ENCODE results near the gene PLEKHA1.

The PLEKHA1 gene

GRCh38 chr10:122374237-122374858, at the start of gene PLEKHA1:
TSS of gene PLEKHA1 (plus strand) at chr10:122374708. CDS start at chr10:122393201, 18,493 bp downstream.
- TF ChIP-seq GATA1 (IDR thresholded peaks at IDR 0.05; ENCODE audit: low read depth, low read length), result no peak
- no peak for TF ChIP-seq POLR2A (IDR thresholded peaks at IDR 0.05; ENCODE audit: low read length)

GRCh38 chr10:122325235-122325634, 49.3 kb upstream of the PLEKHA1 start:
- TF ChIP-seq GATA1 (IDR thresholded peaks at IDR 0.05; ENCODE audit: low read depth, low read length) (no peak), POLR2A (IDR thresholded peaks at IDR 0.05; ENCODE audit: low read length) (no peak)
- no peak for DNase-seq

More at GRCh38 chr10:122374237-122374858, at the start of gene PLEKHA1:
- peak; percentile 81 to 88 for DNase-seq

DNA sequence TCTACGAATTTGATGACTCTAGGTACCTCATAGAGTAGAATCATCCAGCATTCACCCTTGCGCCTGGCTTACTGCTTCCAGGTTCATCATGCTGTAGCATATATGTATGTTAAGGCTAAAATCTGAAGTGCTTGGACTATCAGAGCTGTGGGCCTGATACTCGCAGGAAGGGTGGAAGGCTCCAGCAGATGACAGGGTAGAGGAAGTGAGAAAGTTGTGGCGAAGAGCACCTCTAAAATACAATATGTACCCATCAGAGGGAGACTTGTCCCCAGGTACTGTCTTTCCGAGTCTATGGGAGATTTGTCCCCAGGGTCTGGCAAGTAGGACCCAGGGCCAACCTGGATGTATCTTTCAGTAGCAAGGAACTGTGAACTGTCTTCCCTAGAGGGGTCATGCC, 48.1 kb upstream of the PLEKHA1 start:
- no peak for DNase-seq
- TF ChIP-seq GATA1 (IDR thresholded peaks at IDR 0.05; ENCODE audit: low read depth, low read length), result no peak
- no peak for TF ChIP-seq POLR2A (IDR thresholded peaks at IDR 0.05; ENCODE audit: low read length)

DNA sequence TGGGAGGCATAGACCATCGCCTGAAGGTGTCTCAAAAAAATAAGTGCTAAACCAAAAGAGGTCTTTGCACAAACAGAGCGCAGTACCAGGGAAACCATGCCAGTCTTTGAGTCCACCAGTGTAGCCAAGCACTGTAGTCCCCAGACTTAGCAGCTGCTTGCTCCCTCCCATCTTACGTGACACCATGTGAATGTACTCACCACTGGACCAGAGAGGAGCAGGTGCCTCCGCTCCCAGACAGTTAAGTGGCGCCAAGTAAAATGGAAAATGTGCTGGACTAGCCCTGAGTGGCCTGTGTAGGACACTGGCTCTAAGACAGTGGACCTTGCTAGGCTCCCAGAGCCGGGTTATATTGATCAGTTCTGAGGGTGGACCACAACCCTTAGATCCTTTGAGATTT, 47.7 kb upstream of the PLEKHA1 start:
- TF ChIP-seq POLR2A (IDR thresholded peaks at IDR 0.05; ENCODE audit: low read length), result no peak
- TF ChIP-seq GATA1 (IDR thresholded peaks at IDR 0.05; ENCODE audit: low read depth, low read length), result no peak
- DNase-seq, result no peak

- DNase-seq, result no peak
- TF ChIP-seq GATA1 (IDR thresholded peaks at IDR 0.05; ENCODE audit: low read depth, low read length) (no peak), POLR2A (IDR thresholded peaks at IDR 0.05; ENCODE audit: low read length) (no peak)
Observed at GRCh38 chr10:122327237-122328206, 47.0 kb upstream of the PLEKHA1 start.

- DNase-seq, result no peak
- TF ChIP-seq GATA1 (IDR thresholded peaks at IDR 0.05; ENCODE audit: low read depth, low read length) (no peak), POLR2A (IDR thresholded peaks at IDR 0.05; ENCODE audit: low read length) (no peak)
Observed at GRCh38 chr10:122328676-122329075, 45.8 kb upstream of the PLEKHA1 start.

GRCh38 chr10:122329416-122329815, 45.1 kb upstream of the PLEKHA1 start:
- no peak for DNase-seq
- TF ChIP-seq POLR2A (IDR thresholded peaks at IDR 0.05; ENCODE audit: low read length), result no peak
- TF ChIP-seq GATA1 (IDR thresholded peaks at IDR 0.05; ENCODE audit: low read depth, low read length), result no peak

DNA sequence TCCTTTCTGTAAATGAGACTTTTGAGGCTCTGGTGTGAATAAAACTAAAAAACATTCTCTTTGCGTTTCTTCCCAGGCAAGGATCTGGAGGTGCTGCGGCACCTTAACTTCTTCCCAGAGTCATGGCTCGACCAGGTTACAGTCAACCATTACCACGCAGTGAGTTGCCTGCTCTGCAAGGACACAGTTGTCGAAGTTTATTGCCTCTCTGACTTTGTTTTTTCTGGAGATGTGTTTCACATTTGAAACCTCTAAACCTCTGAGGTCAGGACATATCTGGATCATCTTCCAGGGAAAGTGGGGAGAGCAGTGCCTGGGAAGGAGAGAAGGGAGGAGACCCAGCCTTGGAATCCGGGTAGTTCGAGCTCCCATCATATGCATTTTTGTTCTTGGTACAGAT, 43.4 kb upstream of the PLEKHA1 start:
- no peak for DNase-seq
- TF ChIP-seq GATA1 (IDR thresholded peaks at IDR 0.05; ENCODE audit: low read depth, low read length) (no peak), POLR2A (IDR thresholded peaks at IDR 0.05; ENCODE audit: low read length) (no peak)

GRCh38 chr10:122331615-122332446, 42.7 kb upstream of the PLEKHA1 start:
- no peak for TF ChIP-seq POLR2A (IDR thresholded peaks at IDR 0.05; ENCODE audit: low read length)
- DNase-seq, result no peak

GRCh38 chr10:122333037-122333436, 41.5 kb upstream of the PLEKHA1 start:
- TF ChIP-seq POLR2A (IDR thresholded peaks at IDR 0.05; ENCODE audit: low read length), result no peak
- TF ChIP-seq GATA1 (IDR thresholded peaks at IDR 0.05; ENCODE audit: low read depth, low read length), result no peak
- DNase-seq, result no peak

DNA sequence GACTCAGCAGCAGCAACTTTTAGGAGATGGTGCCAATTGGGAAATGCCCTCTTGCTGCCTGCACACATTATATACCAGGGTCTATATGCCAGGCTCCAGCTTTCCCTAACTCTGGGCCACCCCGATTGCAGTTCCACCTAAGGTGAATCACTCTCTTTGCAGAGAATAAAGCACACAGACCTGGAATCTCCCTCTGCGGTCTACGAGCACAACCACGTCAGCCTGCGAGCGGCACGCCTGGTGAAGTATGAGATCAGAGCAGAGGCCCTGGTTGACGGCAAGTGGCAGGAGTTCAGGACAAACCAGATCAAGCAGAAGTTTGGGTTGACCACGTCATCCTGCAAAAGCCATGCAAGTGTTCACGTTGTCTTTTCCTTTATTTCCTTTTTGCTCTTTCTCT, 38.2 kb upstream of the PLEKHA1 start:
- TF ChIP-seq POLR2A (IDR thresholded peaks at IDR 0.05; ENCODE audit: low read length) (no peak), GATA1 (IDR thresholded peaks at IDR 0.05; ENCODE audit: low read depth, low read length) (no peak)
- DNase-seq, result no peak

- no peak for TF ChIP-seq POLR2A (IDR thresholded peaks at IDR 0.05; ENCODE audit: low read length)
- TF ChIP-seq GATA1 (IDR thresholded peaks at IDR 0.05; ENCODE audit: low read depth, low read length), result no peak
Observed at GRCh38 chr10:122336961-122337360, 37.5 kb upstream of the PLEKHA1 start.

DNA sequence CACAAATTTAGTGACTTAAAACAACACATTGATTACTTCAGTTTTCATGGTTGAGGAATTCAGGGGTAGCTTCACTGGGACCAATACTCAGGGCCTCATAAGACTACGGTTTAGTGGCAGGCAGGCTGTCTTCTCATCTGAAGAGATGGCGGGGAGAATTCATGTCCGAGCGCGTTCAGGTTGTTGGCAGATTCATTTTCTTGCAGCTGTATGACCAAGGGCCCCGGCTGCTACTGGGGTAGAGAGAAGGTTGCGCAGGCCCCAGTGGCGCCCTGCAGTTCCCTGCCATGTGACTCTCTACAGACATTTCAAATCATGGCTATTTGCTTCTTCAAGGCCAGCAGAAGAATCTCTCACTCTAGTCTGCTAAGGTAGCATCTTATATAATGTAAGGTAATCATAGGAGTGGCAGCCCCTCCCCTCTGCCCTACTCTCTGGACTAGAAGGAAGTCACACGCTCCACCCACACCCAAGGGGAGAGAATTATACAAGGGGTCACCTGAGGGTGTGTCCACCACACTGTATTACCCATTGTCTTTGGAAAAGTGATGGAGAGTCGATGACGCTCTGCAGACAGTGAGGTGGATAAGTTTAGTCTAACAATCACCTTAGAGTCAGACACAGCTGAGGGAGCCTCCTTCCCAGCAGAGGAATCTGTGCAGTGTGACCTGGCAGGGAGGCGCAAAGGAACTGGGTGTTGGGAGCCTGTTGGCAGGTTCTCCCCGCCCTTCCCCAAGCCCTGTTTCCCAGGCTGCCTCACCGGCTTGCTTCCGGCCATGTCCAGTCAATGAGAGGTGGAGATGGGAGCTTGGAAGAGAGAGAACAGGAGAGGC, 35.7 kb upstream of the PLEKHA1 start:
- DNase-seq, result no peak
- TF ChIP-seq POLR2A (IDR thresholded peaks at IDR 0.05; ENCODE audit: low read length) (no peak), GATA1 (IDR thresholded peaks at IDR 0.05; ENCODE audit: low read depth, low read length) (no peak)

More at GRCh38 chr10:122336961-122337360, 37.5 kb upstream of the PLEKHA1 start:
- no peak for DNase-seq

All from erythroblast (primary cell).